NCI-H69 (cell line): Measurements from ENCODE around the gene TUBA3E.
"Not testable (repeated sequence)": the region's sequence is repeated elsewhere in the genome, so short reads cannot be mapped to it uniquely, and the experiment has no call there.

Experiments used
- DNase-seq: peaks from one replicate; lab custom pipeline; 2025; lab: John Stamatoyannopoulos, UW

The TUBA3E gene

GRCh38 chr2:130162486-130162885, 35.8 kb downstream of the TUBA3E start:
- not testable (repeated sequence) for DNase-seq

- DNase-seq = not testable (repeated sequence)
Observed at GRCh38 chr2:130160838-130161705, 37.2 kb downstream of the TUBA3E start.

GRCh38 chr2:130160131-130160530, 38.1 kb downstream of the TUBA3E start:
- no peak for DNase-seq

- not testable (repeated sequence) for DNase-seq
Observed at GRCh38 chr2:130159376-130159775, 38.9 kb downstream of the TUBA3E start.

- no peak for DNase-seq
Observed at GRCh38 chr2:130158631-130159030, 39.6 kb downstream of the TUBA3E start.

- DNase-seq = not testable (repeated sequence)
Observed at GRCh38 chr2:130157825-130158514, 40.3 kb downstream of the TUBA3E start.

GRCh38 chr2:130157354-130157753, 40.9 kb downstream of the TUBA3E start:
- peak; percentile 2 for DNase-seq

- no peak for DNase-seq
Observed at GRCh38 chr2:130156624-130157004, 41.6 kb downstream of the TUBA3E start.

GRCh38 chr2:130155956-130156623, 42.1 kb downstream of the TUBA3E start:
- peak; percentile 56 for DNase-seq

GRCh38 chr2:130154773-130155765, 43.2 kb downstream of the TUBA3E start:
- DNase-seq = no peak

- not testable (repeated sequence) for DNase-seq
Observed at GRCh38 chr2:130154423-130154770, 43.8 kb downstream of the TUBA3E start.

- not testable (repeated sequence) for DNase-seq
Observed at GRCh38 chr2:130153721-130154422, 44.4 kb downstream of the TUBA3E start.

- DNase-seq = no peak
Observed at GRCh38 chr2:130152816-130153595, 45.2 kb downstream of the TUBA3E start.

GRCh38 chr2:130152136-130152815, 46.0 kb downstream of the TUBA3E start:
- DNase-seq = not testable (repeated sequence)

GRCh38 chr2:130151145-130151512, 47.1 kb downstream of the TUBA3E start:
- not testable (repeated sequence) for DNase-seq

GRCh38 chr2:130150181-130151144, 47.8 kb downstream of the TUBA3E start:
- no peak for DNase-seq

GRCh38 chr2:130148515-130148914, 49.7 kb downstream of the TUBA3E start:
- DNase-seq = peak; percentile 22

GRCh38 chr2:130145006-130145414, 53.2 kb downstream of the TUBA3E start, which contains the start of gene CCDC74B:
Gene CCDC74B (minus strand): TSS chr2:130145112. CDS start chr2:130144996, 116 bp downstream.
- peak; percentile 80 for DNase-seq
